ENCODE data around the gene CFAP53.

Gene CFAP53

GRCh38 chr18:50192995-50193795, 73.1 kb downstream of the CFAP53 start:
- DNase-seq: no peak

- no peak for DNase-seq
Observed at GRCh38 chr18:50190926-50191325, 75.4 kb downstream of the CFAP53 start.

DNA sequence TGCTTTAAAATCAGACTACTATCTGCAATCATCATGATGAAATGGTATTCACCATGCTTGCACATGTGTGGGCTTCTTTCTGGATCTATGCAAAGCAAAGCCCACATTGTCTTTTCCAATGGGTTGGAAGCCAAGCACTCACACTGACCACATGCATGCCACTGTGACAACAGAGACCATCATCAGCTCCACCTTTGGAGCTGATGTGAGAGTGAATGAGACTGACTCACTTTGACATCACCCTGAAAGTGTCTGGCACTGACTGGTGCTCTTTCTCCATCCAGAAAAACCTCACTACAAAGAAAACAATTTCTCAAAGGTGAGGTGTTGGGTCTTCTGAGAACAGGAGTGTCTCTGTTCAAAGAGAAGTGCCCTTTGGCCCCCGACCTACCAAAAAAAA, 76.1 kb downstream of the CFAP53 start:
- DNase-seq: no peak

DNA sequence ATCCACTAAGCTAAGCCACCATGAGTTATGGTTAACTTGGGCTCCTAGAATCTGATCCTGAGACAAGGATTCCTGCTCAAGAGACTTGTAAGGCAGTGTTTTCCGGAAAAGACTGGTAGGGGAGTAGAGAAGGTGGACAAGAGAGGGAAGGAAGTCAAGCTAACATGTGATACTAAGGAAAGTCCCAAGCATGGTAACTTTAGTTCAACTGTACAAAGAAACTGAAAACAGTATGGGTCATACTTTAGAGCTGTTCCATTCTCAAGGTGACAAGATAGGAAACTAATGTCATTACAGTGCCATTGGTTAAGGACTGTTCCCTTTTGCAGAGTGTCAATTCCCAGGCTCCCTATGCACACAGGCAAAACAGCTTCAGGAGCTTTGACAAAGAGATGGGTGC, 77.1 kb downstream of the CFAP53 start:
- DNase-seq: no peak

DNA sequence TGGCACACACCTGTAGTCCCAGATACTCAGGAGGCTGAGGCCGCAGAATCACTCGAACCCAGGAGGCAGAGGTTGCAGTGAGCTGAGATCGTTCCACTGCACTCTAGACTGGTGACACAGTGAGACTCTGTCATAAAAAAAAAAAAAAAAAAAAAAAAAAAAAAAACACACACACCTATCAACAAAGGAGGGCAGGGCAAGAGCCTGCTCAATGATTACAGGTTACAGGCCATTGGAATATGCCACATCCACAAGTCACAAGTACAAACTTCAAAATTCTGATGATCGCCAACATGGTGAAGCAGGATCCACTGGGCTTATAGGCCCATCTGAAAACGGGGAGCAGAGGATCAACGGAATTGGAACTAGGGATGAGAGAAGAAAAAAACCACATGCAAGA, 77.6 kb downstream of the CFAP53 start:
- no peak for DNase-seq

- no peak for DNase-seq
Observed at GRCh38 chr18:50187659-50188058, 78.6 kb downstream of the CFAP53 start.

GRCh38 chr18:50186385-50186784, 79.9 kb downstream of the CFAP53 start:
- no peak for DNase-seq

GRCh38 chr18:50183556-50183955, 82.7 kb downstream of the CFAP53 start:
- DNase-seq: no peak

DNA sequence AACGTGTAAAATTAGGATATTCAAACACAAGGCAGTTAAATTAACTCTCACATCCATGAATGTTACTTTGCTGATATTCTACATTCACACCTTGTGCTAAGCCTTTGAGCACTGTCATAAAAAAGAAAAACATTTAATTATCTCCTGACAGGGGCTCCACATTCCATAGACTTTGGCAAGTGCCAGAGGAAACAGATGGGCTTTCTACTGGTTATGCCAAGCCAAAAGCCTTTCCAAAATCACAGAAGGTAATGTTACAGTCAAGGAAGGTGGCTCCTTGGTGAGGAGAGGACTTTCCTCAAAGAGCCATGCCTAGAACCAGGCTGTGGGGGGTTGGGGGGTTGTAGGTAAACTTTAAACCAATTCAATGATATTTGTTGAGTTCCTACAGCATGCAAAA, 83.8 kb downstream of the CFAP53 start:
- DNase-seq: no peak

DNA sequence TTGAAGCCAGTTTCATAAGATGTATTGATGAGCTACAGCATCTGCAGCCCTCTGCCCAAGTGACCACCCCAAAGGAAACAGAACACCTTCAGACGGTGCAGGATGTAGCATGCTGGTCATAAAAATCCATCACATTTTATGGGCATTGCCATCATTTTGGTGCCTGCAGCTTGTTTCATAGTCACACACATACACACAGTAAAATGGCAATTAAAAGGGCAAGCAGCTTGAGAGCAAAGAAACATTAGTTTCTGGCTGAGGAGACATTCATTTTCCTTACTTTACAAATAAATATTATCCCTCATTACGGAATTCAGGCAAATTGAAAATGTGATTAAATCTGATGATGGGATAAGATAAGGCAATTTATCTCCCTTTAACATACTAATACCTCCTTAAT, 84.7 kb downstream of the CFAP53 start:
- DNase-seq: no peak

GRCh38 chr18:50179465-50179864, 86.8 kb downstream of the CFAP53 start:
- DNase-seq: no peak

DNA sequence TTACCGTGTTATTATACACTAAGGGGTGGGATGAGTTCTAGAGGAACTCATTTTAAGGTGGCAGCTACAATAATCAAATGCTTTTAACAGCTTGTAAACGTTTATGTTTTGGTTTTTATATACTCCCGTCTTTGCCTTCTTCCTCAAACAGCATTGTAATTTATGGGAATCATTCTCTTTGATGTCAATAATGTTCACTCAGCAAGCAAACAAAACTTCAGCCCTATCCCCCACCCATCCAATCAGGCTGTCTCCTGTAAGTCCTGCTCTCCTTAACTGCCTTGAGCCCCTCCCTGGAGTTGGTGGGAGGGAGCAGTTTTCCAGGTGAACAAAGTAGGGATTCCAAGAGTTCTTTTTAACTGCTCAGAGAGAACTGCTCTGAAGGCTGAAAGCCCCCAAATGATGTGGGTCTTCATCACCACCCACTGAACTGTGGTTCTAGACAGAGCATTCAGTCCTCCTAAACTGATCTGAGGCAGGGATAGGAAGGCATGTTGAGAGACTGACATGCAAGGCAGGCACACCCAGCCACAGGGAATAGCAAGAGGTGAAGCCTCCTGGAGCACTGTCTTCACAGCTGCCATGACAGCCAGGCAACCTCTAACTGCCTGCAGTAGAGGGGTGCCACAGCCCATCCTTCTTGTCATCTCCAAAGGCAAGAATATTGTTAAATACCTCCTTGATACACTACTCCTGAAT, 88.9 kb downstream of the CFAP53 start:
- DNase-seq: no peak

All from NCI-H1436 (cell line).